Measurements from ENCODE around the gene ZDHHC14.

DNA sequence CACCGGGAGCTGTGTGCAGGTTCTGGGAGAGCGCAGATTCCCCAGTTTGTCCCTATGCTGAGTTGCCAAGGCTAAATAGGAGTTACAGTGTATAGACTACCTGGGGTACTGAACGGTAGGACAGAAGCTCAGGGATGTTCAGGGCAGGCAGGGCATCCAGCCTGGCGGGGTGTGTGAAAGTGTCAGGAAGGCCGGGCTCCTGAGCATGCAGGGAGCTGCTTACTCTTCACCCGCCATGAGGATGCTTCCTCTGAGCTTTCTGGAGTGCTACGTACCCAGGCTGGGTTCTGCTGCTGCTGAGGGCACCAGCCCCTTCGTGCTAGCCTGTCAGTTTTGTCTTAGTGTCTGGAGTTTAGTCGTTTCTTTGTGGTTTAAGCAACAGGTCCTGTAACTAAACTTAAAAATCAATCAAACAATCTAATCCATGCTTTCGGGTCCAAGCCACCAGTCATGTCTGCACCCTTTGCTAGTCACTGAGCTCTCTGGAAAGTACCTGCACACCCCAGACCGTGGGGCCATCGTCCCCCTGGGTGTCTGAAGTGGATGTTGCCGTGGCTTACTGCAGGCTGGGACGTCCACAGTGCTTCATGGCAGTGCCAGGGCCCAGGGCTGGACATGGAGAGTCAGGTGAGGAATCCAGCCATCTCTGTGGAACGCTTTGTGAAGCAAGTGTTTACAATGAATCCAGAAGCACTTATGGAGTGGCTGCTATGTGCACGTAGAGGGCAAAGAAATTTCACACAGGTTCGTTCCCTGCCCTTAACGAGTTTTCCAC lies 221.7 kb downstream of the ZDHHC14 start:
- TF ChIP-seq CTCF (optimal IDR thresholded peaks at IDR 0.05 in 1 of 3, IDR thresholded peaks at IDR 0.05 in 1 of 3, conservative IDR thresholded peaks at IDR 0.05 in 1 of 3; ENCODE audit: extremely low read depth in 1 of 3, insufficient read depth in 2 of 3, low read length in 3 of 3) (no peak), EZH2 (IDR thresholded peaks at IDR 0.05; ENCODE audit: low read length) (no peak)
